GM18868 (cell line): Measurements from ENCODE around the gene DIP2C.

Experiments used
- ATAC-seq: cut with Tn5 transposase; IDR thresholded peaks from one replicate; pipeline ENCODE4 v1.9.1; 2021; ENCODE audit warnings: mild to moderate bottlenecking, moderate library complexity; ENCODE audit not compliant: unreplicated experiment

Gene DIP2C

DNA sequence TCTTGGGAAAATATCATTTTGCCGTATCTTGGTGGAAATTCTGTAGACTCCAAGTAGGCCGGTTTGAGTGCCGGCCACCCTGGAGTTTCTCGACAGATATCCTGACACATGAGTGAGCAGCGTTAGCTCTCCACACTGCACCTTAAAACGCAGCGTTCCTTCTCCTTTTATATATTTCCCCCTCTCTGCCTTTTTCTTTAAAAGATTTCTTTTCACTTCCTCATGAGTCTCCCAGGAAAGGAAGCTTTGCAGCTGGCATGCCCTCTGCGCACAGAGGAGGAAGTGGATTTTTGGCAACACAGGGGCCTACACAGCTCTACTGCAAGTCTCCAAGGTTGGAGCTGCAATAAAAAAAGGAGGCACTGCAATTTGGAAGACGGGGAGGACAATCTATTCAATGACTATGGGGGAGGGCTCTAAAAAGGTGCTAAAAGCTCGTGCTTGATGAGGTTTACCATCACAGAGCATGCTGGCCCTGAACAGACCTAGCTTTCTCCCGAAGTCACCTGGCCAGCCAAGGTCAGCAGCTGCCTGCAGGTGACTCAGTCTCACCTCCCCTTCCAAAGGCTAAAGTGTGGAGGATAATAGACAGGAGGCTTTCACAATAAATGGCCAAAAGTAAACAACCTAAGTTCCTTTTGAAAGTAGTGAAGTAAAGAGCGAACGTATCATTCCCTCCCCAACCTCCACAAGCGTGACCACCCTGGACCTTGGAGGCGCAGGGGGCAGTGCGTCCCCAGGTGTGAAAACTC lies 301.4 kb downstream of the DIP2C start:
- ATAC-seq = no peak

DNA sequence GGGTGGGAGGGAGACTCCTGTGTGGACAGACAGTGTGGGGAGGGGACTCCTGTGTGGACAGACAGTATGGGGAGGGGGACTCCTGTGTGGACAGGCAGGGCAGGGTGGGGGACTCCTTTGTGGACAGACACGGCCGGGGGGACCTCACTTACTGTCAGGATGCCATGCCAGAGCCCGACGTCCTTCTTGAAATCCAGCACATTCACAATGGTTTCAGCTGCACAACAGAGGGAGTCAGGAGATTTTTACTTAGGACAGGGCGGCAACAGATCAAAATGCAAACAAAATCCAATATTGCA lies 301.9 kb downstream of the DIP2C start:
- no peak for ATAC-seq

DNA sequence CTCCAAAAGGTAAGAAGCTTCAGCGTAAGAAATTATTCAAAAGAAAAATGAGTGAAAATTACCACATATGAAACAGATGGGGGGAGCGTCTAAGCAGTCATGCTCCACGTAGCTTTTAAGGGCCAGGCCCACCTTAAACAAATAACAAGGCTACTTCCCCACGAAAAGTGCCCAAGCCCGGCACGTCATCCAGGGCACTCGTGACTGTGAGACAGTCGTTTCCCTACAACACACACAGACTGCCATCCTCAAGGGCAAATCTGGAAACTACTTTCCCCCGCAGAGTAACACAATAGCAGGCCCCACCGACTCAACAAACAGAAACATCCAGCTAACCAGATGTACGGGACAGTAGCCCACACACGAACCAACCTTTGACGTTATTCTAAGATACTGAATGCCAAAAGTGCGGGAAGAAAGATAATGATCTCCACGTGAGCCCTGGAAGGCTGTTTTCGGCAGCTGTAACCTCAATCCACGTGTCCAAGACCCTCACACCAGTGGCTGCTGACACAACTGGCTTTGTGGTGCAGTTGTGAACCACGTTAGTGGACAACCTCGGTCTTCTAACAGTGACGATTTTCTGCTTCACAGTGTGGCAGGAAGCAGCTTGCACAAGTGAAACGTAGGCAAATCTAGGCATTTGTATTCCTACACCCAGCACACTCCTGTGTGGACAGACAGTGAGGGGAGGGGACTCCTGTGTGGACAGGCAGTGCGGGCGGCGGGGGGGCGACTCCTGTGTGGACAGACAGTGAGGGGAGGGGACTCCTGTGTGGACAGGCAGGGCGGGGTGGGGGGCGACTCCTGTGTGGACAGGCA lies 302.5 kb downstream of the DIP2C start:
- no peak for ATAC-seq

DNA sequence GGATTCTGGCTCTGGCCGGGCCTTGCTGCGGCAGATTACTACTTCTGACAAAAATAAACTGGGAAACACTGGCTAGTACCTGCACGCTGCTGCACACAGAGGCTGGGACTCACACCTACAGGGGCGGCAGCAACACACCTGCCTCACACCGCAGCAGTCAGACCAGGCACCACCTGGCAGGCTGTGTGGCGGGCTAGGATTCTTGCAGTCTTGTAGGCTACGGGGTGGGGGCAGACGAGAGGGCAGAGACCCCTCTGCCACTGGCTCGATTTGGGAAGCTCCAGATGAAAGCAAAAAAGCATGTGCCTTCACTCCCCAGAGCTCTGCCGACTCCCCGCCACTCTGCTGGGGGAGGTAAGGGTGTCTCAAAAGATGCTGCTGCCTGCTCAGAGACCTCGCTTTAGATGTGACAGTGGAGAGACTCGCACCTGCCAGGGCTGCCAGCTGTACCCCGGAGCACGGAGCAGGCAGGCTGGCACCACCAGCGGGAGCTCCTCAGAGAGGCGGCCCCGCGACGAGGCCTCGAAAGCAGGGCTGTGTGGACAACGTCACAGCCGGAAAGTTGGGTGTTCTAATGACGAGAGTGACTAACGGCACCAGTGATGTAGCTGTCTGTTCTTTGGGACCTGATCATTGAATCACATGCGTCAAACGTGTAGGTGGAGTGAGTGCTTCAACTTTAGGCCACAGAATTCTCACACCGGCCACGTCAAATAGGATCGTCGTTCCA lies 303.7 kb downstream of the DIP2C start:
- ATAC-seq = no peak

DNA sequence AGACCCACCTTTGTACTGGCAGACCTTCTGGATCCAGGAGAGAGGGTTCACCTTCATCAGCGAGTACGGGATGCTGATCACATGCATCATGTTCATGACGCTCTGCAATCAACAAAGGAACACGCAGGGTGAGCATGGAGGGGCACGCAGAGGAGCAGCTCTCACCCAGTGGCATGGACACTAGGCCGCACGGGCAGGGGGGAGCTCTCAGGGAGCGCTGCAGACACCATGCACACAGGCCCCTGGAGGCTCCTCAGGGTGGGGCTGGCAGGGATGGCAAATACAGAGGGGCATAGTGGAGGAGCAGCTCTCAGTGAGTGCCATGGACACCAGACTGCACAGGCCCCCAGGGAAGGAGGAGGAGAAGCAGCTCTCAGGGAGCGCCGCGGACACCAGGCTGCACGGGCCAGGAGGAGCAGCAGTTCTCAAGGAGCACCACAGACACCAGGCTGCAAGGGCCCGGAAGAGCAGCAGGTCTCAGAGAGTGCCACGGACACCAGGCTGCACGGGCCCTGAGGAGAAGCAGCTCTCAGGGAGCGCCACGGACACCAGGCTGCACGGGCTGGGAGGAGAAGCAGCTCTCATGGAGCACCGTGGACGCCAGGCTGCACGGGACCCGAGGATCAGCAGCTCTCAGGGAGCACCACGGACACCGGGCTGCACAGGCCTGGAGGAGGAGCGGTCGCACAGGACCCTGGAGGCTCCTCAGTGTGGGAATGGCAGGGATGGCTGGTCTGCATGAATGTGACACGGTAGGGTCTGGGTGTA lies 304.7 kb downstream of the DIP2C start:
- ATAC-seq = no peak

DNA sequence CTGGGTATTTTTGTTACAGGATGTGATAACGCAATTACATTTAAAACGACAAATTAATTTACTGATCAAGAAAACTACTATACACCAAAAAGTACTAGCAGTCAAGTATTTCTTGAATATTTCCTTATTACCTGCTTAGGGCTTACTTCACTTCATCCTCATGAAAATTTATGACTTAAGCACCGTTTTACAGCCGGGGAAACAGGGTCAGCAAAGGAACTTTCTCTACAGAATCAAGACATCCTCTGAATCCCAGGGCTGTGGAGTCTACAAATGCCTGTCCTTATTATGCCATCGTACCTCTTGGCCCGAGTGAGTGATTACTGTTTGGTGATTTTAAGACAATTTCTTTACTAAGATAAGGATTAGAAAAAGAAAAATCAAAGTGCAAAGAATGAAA lies 305.9 kb downstream of the DIP2C start:
- no peak for ATAC-seq

DNA sequence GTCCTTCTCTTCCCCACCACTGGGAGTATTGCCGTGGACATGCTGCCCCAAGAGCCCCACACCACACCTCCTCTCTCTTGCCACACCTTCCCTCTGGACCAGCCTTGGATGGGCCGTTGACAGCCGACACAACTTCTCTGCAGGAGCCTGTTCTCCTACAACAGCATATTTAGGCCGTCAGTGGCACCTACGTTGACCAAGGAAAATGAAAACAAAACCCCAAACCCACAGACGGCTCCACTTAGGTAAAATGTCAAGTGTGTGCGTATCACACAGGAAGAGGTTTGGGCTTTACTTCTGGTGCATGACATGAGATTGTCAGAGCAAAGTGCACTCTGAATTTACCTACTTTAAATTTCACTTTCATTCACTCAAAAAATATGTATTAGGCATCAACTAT lies 307.7 kb downstream of the DIP2C start:
- ATAC-seq = no peak

DNA sequence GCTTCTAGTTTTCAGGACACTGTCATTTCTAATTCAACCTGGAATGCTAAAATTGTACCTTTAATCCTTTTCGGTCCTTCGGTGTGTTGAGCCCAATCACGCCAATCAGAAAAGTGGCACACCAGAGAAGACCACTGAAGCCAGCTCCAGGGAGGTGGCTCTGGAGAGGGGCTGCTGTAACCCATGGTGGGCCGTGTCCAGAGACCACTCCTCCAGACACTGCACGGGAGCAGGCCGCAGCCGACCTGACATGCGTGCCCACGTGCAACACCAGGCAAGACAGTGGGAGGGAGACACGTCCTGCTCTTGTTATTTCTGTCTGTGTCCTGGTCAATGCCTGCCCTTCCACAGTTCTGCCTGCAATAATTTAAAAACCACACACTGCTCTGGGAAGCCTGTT lies 308.1 kb downstream of the DIP2C start:
- ATAC-seq = no peak

DNA sequence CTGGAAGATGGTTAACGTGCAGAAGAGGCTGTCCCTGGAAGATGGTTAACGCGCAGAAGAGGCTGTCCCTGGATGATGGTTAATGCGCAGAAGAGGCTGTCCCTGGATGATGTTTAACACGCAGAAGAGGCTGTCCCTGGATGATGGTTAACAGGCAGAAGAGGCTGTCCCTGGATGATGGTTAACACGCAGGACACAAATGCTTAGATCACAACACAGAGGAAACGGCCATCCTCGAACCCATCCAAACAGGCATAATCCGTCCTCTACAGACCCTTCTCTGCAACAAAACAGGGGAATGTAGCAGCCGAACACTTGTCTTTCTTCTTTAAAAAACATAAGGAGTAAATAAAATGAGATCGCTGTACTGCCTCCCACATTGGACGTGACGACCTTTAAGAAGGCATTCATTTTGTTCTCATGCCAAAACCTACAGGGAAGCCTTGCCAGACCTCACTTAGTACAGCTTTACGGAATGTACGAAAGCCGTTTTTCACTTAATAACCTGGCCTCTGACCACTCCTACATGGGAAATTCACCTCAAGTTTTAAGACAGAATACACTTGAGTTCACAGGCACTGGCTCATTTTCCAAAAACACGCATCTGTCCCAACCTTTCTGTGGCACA lies 309.0 kb downstream of the DIP2C start:
- ATAC-seq = no peak

DNA sequence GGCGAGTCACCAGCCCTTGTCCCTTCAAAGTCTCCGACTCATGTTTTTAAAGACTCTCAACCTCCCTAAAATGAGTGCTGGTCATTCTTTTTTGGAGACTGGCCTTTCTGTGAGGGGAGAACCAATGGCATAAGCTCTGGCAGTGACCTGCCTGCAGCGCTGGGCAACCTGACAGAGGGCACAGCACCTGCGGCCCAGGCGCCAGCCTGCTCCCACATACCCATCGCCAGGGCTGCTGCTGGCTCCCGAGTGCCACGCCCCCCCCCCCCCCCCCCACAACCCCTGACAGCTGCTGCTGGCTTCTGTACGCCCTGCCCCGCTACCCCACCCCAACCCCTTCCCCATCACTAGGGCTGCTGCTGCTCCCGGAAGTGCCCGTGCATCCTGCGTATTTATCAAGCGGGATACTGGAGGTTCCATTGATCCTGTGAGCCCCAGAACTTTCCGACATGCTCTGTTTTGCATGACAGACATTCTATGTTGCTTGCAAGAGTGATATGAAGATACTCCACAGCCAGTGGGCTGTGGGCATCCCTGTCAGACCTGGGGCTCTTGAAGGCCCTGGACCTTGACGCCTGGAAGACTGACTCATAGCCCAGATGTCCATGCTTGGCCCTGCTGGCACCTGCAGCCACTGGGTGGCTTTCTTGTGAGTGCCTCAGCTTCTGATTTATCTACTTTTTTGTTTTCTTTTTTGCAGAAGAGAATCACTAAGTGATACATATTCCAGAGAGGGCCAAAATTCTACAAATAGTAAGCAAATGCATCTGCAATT lies 310.4 kb downstream of the DIP2C start:
- no peak for ATAC-seq

DNA sequence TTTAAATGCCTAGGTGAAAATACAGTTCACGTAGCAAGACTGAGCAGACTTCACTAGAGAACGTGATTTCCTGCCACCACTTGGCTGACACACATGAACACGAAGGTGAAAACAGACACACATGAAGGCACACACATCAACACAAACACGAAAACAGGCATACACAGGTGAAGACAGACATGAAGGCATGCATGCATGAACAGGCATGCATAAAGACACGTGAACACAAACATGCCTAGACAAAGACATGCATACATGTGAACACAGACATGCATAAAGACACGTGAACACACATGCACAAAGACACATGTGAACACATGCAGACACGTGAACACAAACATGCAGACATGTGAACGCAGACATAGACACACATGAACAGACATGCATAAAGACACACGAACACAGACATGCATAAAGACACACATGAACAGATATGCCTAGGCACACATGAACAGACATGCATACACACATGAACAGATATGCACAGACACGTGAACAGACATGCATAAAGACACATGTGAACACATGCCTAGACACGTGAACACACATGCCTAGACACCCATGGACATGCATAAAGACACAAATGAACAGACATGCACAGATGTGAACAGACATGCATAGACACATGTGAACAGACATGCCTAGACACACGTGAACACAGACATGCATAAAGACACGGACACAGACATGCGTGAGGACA lies 311.1 kb downstream of the DIP2C start:
- ATAC-seq = no peak

DNA sequence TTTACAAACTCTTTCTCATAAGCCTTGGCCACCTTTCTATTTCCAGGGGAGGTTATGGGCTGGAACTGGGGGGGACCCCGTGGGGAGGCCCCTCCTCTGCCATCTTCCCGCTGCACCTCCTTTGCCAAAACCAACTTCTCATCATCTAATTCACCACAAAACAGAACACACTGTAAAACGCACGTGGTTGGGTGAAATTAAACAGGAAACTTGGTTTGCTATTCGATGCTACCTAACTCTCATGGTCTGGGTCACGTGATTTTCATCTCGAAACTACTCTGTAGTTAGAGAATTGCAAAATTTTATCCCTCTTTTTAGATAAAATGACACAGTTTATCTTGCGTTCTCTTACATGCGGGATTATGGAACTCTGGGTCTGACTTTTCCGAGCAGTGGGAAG lies 312.2 kb downstream of the DIP2C start:
- ATAC-seq = no peak

DNA sequence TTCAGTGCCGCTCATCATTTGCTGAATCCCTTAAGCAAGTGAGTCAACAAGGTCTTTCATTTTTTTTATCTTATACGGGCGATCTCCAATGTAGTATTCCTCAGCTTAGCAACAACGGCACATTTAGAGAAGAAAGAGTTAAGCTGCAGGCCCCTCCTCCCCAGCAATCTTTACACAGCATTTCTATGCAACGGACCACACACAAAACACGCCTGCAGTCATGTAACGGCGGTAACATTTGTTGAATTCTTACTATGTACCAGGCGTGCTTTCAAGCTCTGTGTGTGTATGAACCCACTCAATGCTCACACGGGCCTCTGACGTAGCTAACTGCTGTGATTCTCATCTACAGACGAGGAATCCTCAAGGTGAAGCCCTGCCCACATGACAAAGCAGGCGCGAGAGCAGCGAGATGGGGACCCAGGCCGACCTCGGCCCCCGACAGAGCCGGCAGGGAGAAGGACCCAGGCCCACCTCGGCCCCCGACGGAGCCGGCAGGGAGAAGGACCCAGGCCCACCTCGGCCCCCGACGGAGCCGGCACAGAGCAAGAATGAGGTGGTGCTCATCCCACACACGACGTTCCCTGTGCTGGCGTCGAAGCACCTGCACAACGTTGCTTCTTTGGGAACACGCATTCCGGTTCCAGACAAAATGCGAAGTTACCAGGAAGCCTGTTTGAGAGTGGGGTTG lies 313.5 kb downstream of the DIP2C start:
- no peak for ATAC-seq

DNA sequence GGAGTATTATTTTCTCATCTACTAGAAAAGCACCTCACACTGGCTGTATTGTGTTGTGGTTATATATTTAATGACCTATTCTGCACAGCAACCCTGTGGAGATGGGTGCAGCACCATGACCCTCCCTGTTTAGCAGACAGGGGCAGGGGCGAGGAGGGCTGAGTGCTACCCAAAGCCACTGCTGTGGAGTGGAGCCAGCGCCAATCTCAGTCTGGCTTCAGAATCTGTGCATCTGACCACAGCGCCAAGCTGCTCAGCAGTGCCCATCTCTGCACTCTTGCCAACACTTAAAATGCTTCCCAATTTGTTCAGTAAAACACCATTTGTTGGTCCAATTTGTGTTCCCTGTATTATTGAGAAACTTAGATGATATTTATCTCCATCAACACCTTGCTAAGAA lies 315.1 kb downstream of the DIP2C start:
- no peak for ATAC-seq

DNA sequence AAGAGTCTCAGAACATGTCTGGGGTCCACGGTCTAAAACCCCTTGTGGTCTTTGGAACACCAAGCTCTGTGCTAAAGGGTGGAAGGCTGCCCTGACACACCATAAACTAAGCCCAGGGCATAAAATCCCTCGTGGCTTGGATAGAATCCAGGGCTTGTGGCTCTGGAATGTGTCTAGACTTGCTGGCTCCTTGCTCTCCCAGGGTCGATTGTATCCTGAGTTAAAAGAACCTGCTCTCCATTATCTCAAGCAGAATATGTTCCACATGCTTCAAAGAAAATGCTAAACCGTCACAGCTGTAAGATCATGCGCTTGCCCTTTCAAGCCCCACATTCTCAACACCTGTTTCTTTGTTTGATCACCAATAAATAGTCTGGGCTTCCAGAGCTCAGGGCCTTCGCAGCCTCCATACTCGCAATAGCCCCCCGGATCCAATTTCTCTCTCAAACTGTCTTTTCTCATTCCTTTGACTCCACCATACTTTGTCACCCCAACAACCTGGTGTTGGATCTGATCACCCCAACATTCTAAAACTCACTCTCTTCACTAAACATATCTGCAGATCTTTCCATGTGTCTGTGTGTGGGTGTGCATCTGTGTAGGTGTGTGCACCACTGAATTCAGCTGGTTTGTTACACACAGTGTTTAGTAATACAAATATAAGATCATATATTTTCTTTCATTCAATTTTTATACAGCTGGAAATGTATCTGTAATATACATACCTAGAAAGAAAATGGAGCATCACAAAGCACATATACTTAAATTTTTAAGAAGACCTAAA lies 315.8 kb downstream of the DIP2C start:
- no peak for ATAC-seq

DNA sequence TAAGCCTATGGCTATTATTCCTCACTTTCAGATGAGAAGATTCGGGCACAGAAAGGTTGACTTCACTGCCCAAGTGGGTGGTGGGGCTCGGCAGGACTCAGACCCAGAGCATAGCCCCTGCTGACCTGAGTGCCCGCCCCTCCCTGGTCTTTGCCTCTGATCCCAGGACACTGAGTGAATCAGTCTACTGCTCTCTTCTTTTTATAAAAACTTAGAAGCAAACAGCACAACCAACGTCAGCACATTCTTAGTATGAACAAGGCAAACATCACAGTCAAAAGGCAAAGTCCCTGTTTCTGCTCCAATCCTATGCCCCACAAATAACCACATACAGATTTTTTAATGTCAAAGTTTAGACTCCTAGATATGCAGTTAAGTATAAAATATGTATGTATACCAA lies 316.5 kb downstream of the DIP2C start:
- no peak for ATAC-seq

DNA sequence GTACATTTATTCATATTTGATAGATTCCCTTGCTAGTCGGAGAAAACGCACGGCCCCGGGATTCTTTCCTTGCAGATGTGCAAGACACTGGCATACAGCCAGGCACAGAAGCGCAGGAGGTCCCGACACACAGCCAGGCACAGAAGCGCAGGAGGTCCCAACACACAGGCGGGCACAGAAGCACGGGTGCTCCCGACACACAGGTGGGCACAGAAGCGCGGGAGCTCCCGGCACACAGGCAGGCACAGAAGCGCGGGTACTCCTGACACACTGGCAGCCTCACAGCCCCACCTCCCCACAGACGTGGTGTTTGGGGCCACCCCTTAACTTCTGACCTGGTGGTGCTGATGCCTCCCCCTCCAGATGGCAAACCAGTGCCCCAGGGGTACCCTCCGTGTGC lies 316.9 kb downstream of the DIP2C start:
- no peak for ATAC-seq

DNA sequence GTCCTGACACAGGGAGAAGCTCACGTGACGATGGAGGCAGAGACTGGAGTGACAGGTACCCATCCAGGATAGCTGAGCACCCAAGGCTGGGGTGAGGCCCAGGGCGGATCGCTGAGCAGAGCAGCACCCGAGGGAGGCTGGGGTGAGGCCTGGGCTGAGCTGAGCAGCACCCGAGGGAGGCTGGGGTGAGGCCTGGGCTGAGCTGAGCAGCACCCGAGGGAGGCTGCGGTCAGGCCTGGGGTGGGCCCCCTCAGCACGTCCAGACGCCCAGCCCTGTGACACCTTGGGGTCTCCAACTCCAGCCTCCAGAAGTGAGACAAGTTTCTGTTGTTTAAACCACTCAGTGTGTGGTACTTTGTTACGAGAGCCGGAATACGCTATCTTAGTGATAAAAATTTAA lies 318.0 kb downstream of the DIP2C start:
- no peak for ATAC-seq
